DND-41 (cell line): ENCODE results near the gene RGS5.

Source experiments
- EZH2 ChIP-seq: IDR thresholded peaks from 3 replicates; pipeline ENCODE4 v1.6.1; 2012; ENCODE audit warnings: borderline replicate concordance, low read depth, mild to moderate bottlenecking, moderate library complexity, low read length, inconsistent platforms; ENCODE audit not compliant: severe bottlenecking
- TF ChIP-seq, protein P1 (sequence below): IDR thresholded peaks from 2 replicates; pipeline ENCODE4 v1.5.1; 2012; ENCODE audit warnings: borderline replicate concordance, low read length, moderate library complexity, mild to moderate bottlenecking; ENCODE audit not compliant: poor library complexity, severe bottlenecking; ENCODE audit errors: extremely low read depth

GRCh38 chr1:163205513-163205912 is 2.8 kb upstream of the RGS5 start:
- TF ChIP-seq, protein P1, sequence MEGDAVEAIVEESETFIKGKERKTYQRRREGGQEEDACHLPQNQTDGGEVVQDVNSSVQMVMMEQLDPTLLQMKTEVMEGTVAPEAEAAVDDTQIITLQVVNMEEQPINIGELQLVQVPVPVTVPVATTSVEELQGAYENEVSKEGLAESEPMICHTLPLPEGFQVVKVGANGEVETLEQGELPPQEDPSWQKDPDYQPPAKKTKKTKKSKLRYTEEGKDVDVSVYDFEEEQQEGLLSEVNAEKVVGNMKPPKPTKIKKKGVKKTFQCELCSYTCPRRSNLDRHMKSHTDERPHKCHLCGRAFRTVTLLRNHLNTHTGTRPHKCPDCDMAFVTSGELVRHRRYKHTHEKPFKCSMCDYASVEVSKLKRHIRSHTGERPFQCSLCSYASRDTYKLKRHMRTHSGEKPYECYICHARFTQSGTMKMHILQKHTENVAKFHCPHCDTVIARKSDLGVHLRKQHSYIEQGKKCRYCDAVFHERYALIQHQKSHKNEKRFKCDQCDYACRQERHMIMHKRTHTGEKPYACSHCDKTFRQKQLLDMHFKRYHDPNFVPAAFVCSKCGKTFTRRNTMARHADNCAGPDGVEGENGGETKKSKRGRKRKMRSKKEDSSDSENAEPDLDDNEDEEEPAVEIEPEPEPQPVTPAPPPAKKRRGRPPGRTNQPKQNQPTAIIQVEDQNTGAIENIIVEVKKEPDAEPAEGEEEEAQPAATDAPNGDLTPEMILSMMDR, result no peak
- no peak for TF ChIP-seq EZH2
